ENCODE results near the gene CNOT11.

GRCh38 chr2:101232770-101233169, 19.9 kb upstream of the CNOT11 start:
- TF ChIP-seq CTCF (IDR thresholded peaks at IDR 0.05) (no peak), POLR2A (IDR thresholded peaks at IDR 0.05) (no peak)
